DMS53 (cell line): Measurements from ENCODE around the gene AK9.
A peak's percentile ranks its signal among the peaks of the same experiment; 100 is the strongest.

Source experiments
- DNase-seq: peaks from one replicate; lab custom pipeline; 2025; lab: John Stamatoyannopoulos, UW

Gene AK9

GRCh38 chr6:109456710-109457561 is 234.1 kb downstream of the AK9 start:
- peak; percentile 20 for DNase-seq

GRCh38 chr6:109456111-109456583 is 234.9 kb downstream of the AK9 start:
- peak; percentile 56 for DNase-seq

GRCh38 chr6:109455437-109456110 is 235.4 kb downstream of the AK9 start, which contains the start of gene MICAL1:
Gene MICAL1, minus strand, starts transcription at chr6:109455772. Its CDS starts 1,576 bp downstream, at chr6:109454196.
- peak; percentile 72 for DNase-seq

GRCh38 chr6:109454496-109455436 is 236.2 kb downstream of the AK9 start:
- DNase-seq = peak; percentile 31

- DNase-seq = peak; percentile 25
Measured at GRCh38 chr6:109453594-109454495, 237.2 kb downstream of the AK9 start.

- DNase-seq = no peak
Measured at GRCh38 chr6:109453156-109453555, 237.8 kb downstream of the AK9 start.

- DNase-seq = no peak
Measured at GRCh38 chr6:109452181-109452580, 238.8 kb downstream of the AK9 start.

- DNase-seq = no peak
Measured at GRCh38 chr6:109451376-109451775, 239.6 kb downstream of the AK9 start.

- peak; percentile 13 for DNase-seq
Measured at GRCh38 chr6:109450801-109451200, 240.2 kb downstream of the AK9 start.

- peak; percentile 7 for DNase-seq
Measured at GRCh38 chr6:109449795-109450673, 241.0 kb downstream of the AK9 start.

- DNase-seq = no peak
Measured at GRCh38 chr6:109449064-109449794, 241.8 kb downstream of the AK9 start.

- no peak for DNase-seq
Measured at GRCh38 chr6:109448615-109449014, 242.4 kb downstream of the AK9 start.

GRCh38 chr6:109447878-109448555 is 243.0 kb downstream of the AK9 start:
- DNase-seq = peak; percentile 50

- no peak for DNase-seq
Measured at GRCh38 chr6:109447087-109447486, 243.9 kb downstream of the AK9 start.

GRCh38 chr6:109446541-109446940 is 244.5 kb downstream of the AK9 start:
- no peak for DNase-seq

GRCh38 chr6:109446072-109446471 is 244.9 kb downstream of the AK9 start:
- DNase-seq = no peak

- DNase-seq = peak; percentile 14
Measured at GRCh38 chr6:109445382-109445781, 245.6 kb downstream of the AK9 start.

- no peak for DNase-seq
Measured at GRCh38 chr6:109443425-109443950, 247.5 kb downstream of the AK9 start.
